HG03025 (cell line): ENCODE results near the gene CRY1.

ENCODE experiments used
- ATAC-seq: cut with Tn5 transposase; IDR thresholded peaks from one replicate; pipeline ENCODE4 v1.9.1; 2021; ENCODE audit warnings: mild to moderate bottlenecking, moderate library complexity; ENCODE audit not compliant: unreplicated experiment, low FRiP score

Gene CRY1

GRCh38 chr12:107093417-107094182 lies at the start of gene CRY1:
Gene CRY1 (minus strand): TSS chr12:107093549. CDS start chr12:107092961, 588 bp downstream.
- peak; percentile 91 for ATAC-seq

GRCh38 chr12:107139787-107140186 lies 46.4 kb upstream of the CRY1 start:
- ATAC-seq, result no peak

- ATAC-seq, result no peak
Observed at GRCh38 chr12:107138990-107139389, 45.6 kb upstream of the CRY1 start.

- no peak for ATAC-seq
Observed at GRCh38 chr12:107135177-107135576, 41.8 kb upstream of the CRY1 start.

GRCh38 chr12:107134558-107134957 lies 41.2 kb upstream of the CRY1 start:
- ATAC-seq, result no peak

GRCh38 chr12:107133462-107133861 lies 40.1 kb upstream of the CRY1 start:
- ATAC-seq, result no peak

- no peak for ATAC-seq
Observed at GRCh38 chr12:107131832-107132616, 38.7 kb upstream of the CRY1 start.

- no peak for ATAC-seq
Observed at GRCh38 chr12:107130830-107131611, 37.7 kb upstream of the CRY1 start.

- ATAC-seq, result no peak
Observed at GRCh38 chr12:107129315-107129930, 36.1 kb upstream of the CRY1 start.

GRCh38 chr12:107127482-107128430 lies 34.4 kb upstream of the CRY1 start:
- ATAC-seq, result no peak

GRCh38 chr12:107126796-107127481 lies 33.6 kb upstream of the CRY1 start:
- no peak for ATAC-seq

- no peak for ATAC-seq
Observed at GRCh38 chr12:107125833-107126232, 32.5 kb upstream of the CRY1 start.

GRCh38 chr12:107122452-107122958 lies 29.2 kb upstream of the CRY1 start:
- ATAC-seq, result no peak

GRCh38 chr12:107119091-107119490 lies 25.7 kb upstream of the CRY1 start:
- no peak for ATAC-seq

GRCh38 chr12:107118624-107119023 lies 25.3 kb upstream of the CRY1 start:
- no peak for ATAC-seq

- no peak for ATAC-seq
Observed at GRCh38 chr12:107115119-107115518, 21.8 kb upstream of the CRY1 start.

GRCh38 chr12:107111314-107111713 lies 18.0 kb upstream of the CRY1 start:
- no peak for ATAC-seq
